Colonic mucosa (tissue), 4 donors: ENCODE data around the gene LAMB4. TPM values are rescaled to one million over a fixed set of nuclear protein-coding genes. Genes with fewer than 3 reads are reported as not detected.

ENCODE experiments used
- DNase-seq: peaks from one replicate; pipeline ENCODE4 v3.0.0-alpha.2; 2020
- H3K27ac ChIP-seq: fragments of 200-600 bp; one replicate; pipeline ENCODE4 v1.8.0; 2021
- H3K27me3 ChIP-seq: fragments of 200-600 bp; one replicate; pipeline ENCODE4 v1.8.0; 2021
- H3K36me3 ChIP-seq: fragments of 200-600 bp; one replicate; pipeline ENCODE4 v1.8.0; 2021
- H3K4me1 ChIP-seq: fragments of 200-600 bp; one replicate; pipeline ENCODE4 v1.8.0; 2021; ENCODE audit warnings: mild to moderate bottlenecking
- H3K4me3 ChIP-seq: fragments of 200-600 bp; one replicate; pipeline ENCODE4 v1.8.0; 2021
- H3K9ac ChIP-seq, 2 donors: one replicate each; pipeline ENCODE4 v1.7.0; 2013; ENCODE audit warnings: control low read depth in 2 of 2, low read depth in 2 of 2, low read length in 2 of 2
- H3K9me3 ChIP-seq: fragments of 200-600 bp; one replicate; pipeline ENCODE4 v1.8.0; 2021
- CTCF ChIP-seq: fragments of 200-600 bp; IDR thresholded peaks from one replicate; pipeline ENCODE4 v1.8.0; 2022; ENCODE audit warnings: antibody characterized with exemption, mild to moderate bottlenecking
- intact Hi-C: fragments of 100-400 bp; cut with DNase I; formaldehyde crosslinking; loops from one replicate; pipeline ENCODE4 v1.14.1; 2022
- total RNA-seq, 2 donors: library from RNA; stranded (reverse); fragmentation: NEBNext Ultra II Directional in 1 of 2; extraction: Animal tissue kit (Norgen Biotek cat#: 25700) in 1 of 2; gene quantifications; one replicate each; pipeline ENCODE4 v1.2.1, GENCODE V29; 2021
- donor health status: healthy.
- donor health status: DM: no; HTN: no; CAD: no.
- donor health status: DM: no; HTN: no; CAD: no.

Gene LAMB4
- total RNA-seq, 2 donors from 2014 or later: 0.27 TPM; not detected in 1

- Histone ChIP-seq H3K27ac (no peak overlapping the region), H3K9ac (no peak overlapping the region)
Measured at GRCh38 chr7:107980171-107980570, 150.0 kb downstream of the LAMB4 start.

GRCh38 chr7:107978815-107979408 is 151.2 kb downstream of the LAMB4 start:
- DNase-seq: no peak
- intact Hi-C loops: no loop called here
- Histone ChIP-seq H3K36me3 (no peaks in the 10 kb centered on the region), H3K9ac (no peak overlapping the region), H3K27ac (no peak overlapping the region), H3K4me1 (no peaks in the 10 kb centered on the region), H3K4me3 (no peak overlapping the region), H3K27me3 (no peaks in the 10 kb centered on the region), H3K9me3 (no peaks in the 10 kb centered on the region)
- no peak for TF ChIP-seq CTCF

More at GRCh38 chr7:107980171-107980570, 150.0 kb downstream of the LAMB4 start:
- Histone ChIP-seq H3K36me3 (no peaks in the 10 kb centered on the region), H3K27me3 (no peaks in the 10 kb centered on the region), H3K4me1 (no peaks in the 10 kb centered on the region), H3K4me3 (no peak overlapping the region), H3K9me3 (no peaks in the 10 kb centered on the region)
- intact Hi-C loops: loop anchor here (10.0 kb wide), 1 partner anchor 45 kb away; no protein-coding TSS in a partner anchor
- TF ChIP-seq CTCF: no peak
- DNase-seq: no peak

GRCh38 chr7:107977048-107977447 is 153.1 kb downstream of the LAMB4 start:
- intact Hi-C loops: no loop called here
- TF ChIP-seq CTCF: no peak
- no peaks in the 10 kb centered on the region for H3K27me3 ChIP-seq
- no peak for DNase-seq
- no peak overlapping the region for H3K4me3 ChIP-seq
- H3K4me1 ChIP-seq: no peaks in the 10 kb centered on the region
- H3K9me3 ChIP-seq: no peaks in the 10 kb centered on the region
- H3K27ac ChIP-seq: no peak overlapping the region
- no peak overlapping the region for H3K9ac ChIP-seq
- no peaks in the 10 kb centered on the region for H3K36me3 ChIP-seq

- Histone ChIP-seq H3K9me3 (no peaks in the 10 kb centered on the region), H3K9ac (no peak overlapping the region), H3K27me3 (no peaks in the 10 kb centered on the region), H3K36me3 (no peaks in the 10 kb centered on the region), H3K27ac (no peak overlapping the region), H3K4me3 (no peak overlapping the region), H3K4me1 (no peaks in the 10 kb centered on the region)
- intact Hi-C loops: no loop called here
- DNase-seq: no peak
- TF ChIP-seq CTCF: no peak
Measured at GRCh38 chr7:107976620-107977019, 153.5 kb downstream of the LAMB4 start.

- H3K4me3 ChIP-seq: no peak overlapping the region
- no peaks in the 10 kb centered on the region for H3K36me3 ChIP-seq
- no peaks in the 10 kb centered on the region for H3K27me3 ChIP-seq
- H3K9ac ChIP-seq: no peak overlapping the region
- no peaks in the 10 kb centered on the region for H3K9me3 ChIP-seq
- intact Hi-C loops: no loop called here
- no peak overlapping the region for H3K27ac ChIP-seq
- TF ChIP-seq CTCF: no peak
- no peak for DNase-seq
- no peaks in the 10 kb centered on the region for H3K4me1 ChIP-seq
Measured at GRCh38 chr7:107975394-107976013, 154.7 kb downstream of the LAMB4 start.
